HG03520 (cell line): Measurements from ENCODE around the gene YLPM1.
A peak's percentile ranks its signal among the peaks of the same experiment; 100 is the strongest.

Source experiments
- ATAC-seq: cut with Tn5 transposase; IDR thresholded peaks from one replicate; pipeline ENCODE4 v1.9.1; 2021; ENCODE audit warnings: mild to moderate bottlenecking, moderate library complexity; ENCODE audit not compliant: unreplicated experiment

YLPM1 gene

GRCh38 chr14:74836251-74836960 lies 73.3 kb downstream of the YLPM1 start:
- no peak for ATAC-seq

- no peak for ATAC-seq
These were observed 75.0 kb downstream of the YLPM1 start for GRCh38 chr14:74838166-74838565.

GRCh38 chr14:74840603-74841030 lies 77.5 kb downstream of the YLPM1 start:
- peak; percentile 45 for ATAC-seq

- ATAC-seq: peak; percentile 73
These were observed 78.4 kb downstream of the YLPM1 start for GRCh38 chr14:74841230-74842207.

- no peak for ATAC-seq
These were observed 80.5 kb downstream of the YLPM1 start for GRCh38 chr14:74843653-74844052.

GRCh38 chr14:74846168-74846567 lies 83.1 kb downstream of the YLPM1 start:
- ATAC-seq: no peak

GRCh38 chr14:74846968-74847665 lies 84.0 kb downstream of the YLPM1 start:
- no peak for ATAC-seq

- ATAC-seq: no peak
These were observed 85.7 kb downstream of the YLPM1 start for GRCh38 chr14:74848768-74849167.

- ATAC-seq: no peak
These were observed 89.9 kb downstream of the YLPM1 start for GRCh38 chr14:74852922-74853530.

GRCh38 chr14:74853581-74853980 lies 90.5 kb downstream of the YLPM1 start:
- ATAC-seq: no peak

GRCh38 chr14:74855021-74855420 lies 91.9 kb downstream of the YLPM1 start:
- no peak for ATAC-seq

GRCh38 chr14:74855945-74856344 lies 92.8 kb downstream of the YLPM1 start:
- no peak for ATAC-seq

GRCh38 chr14:74856366-74856765 lies 93.2 kb downstream of the YLPM1 start:
- ATAC-seq: no peak

- ATAC-seq: no peak
These were observed 94.9 kb downstream of the YLPM1 start for GRCh38 chr14:74858022-74858421.

- ATAC-seq: no peak
These were observed 96.8 kb downstream of the YLPM1 start for GRCh38 chr14:74859757-74860552.

- ATAC-seq: no peak
These were observed 98.0 kb downstream of the YLPM1 start for GRCh38 chr14:74860899-74861733.

GRCh38 chr14:74861734-74862090 lies 98.6 kb downstream of the YLPM1 start:
- no peak for ATAC-seq

- ATAC-seq: no peak
These were observed 100.2 kb downstream of the YLPM1 start for GRCh38 chr14:74863274-74863673.

GRCh38 chr14:74864198-74864597 lies 101.1 kb downstream of the YLPM1 start:
- ATAC-seq: no peak
